ENCODE results near the gene VPS52.
"Not testable (repeated sequence)": the region's sequence is repeated elsewhere in the genome, so short reads cannot be mapped to it uniquely, and the experiment has no call there.

VPS52 gene

DNA sequence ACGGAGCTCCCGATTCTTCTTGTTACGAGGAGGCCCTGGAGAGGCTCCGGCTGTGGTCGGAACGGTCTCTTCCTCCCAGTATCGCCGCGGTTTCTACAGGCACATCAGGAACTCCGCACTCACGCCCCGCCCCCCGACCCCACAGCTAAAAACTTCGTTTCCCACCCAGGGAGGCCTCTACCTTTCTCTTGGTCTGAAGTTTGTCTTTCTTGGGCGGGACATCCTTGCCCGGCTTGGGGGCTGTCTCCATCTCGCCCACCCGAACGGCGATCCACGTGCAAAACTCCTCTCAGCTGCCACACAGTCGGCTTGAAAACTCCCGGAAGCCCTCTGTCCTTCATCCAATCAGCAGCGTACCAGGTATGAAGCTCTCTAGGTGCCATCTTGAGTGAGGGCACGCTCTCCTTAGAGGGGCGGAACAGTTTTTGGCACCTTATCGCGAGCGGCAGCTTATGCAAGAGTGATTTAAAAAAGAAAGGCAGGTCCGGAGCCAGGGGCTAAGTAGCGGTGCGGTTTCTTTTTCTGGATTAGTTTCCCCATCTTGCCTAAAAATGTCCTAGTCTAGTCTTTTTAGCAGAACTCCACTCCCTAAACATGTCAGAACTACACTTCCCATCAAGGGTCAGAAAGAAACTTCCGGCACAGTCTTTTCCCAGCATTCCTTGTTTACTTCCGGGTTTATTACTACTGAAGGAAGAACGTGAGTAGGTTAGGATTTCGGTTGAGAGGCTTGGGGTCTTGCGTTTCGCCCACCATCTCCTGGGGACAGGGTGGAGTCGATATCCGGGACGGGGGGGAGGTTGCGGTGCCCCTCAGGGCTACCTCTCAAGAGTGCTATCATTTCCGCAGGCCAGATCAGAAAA is 17.5 kb upstream of the VPS52 start, which contains the start of the genes PFDN6 and WDR46:
Gene PFDN6 (plus strand): TSS at position 681 of the 863 bp plus-strand sequence. CDS start 256 bp downstream, outside the sequence.
Gene WDR46 (minus strand): TSS at position 319 of the 863 bp plus-strand sequence. CDS start 69 bp downstream, at position 250.
- TF ChIP-seq, protein P1, sequence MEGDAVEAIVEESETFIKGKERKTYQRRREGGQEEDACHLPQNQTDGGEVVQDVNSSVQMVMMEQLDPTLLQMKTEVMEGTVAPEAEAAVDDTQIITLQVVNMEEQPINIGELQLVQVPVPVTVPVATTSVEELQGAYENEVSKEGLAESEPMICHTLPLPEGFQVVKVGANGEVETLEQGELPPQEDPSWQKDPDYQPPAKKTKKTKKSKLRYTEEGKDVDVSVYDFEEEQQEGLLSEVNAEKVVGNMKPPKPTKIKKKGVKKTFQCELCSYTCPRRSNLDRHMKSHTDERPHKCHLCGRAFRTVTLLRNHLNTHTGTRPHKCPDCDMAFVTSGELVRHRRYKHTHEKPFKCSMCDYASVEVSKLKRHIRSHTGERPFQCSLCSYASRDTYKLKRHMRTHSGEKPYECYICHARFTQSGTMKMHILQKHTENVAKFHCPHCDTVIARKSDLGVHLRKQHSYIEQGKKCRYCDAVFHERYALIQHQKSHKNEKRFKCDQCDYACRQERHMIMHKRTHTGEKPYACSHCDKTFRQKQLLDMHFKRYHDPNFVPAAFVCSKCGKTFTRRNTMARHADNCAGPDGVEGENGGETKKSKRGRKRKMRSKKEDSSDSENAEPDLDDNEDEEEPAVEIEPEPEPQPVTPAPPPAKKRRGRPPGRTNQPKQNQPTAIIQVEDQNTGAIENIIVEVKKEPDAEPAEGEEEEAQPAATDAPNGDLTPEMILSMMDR (IDR thresholded peaks at IDR 0.05; ENCODE audit: low read depth, low read length), result no peak
- TF ChIP-seq EZH2phosphoT487 (IDR thresholded peaks at IDR 0.05; ENCODE audit: low read depth), result no peak
- Histone ChIP-seq H3K79me2 (ENCODE audit: low read length) (peaks cover 28% of the 10 kb centered on the region), H3K36me3 (replicated peaks; ENCODE audit: low read depth, low read length) (peaks cover 9% of the 10 kb centered on the region), H3K27me3 (ENCODE audit: low read depth, low read length) (no peaks in the 10 kb centered on the region), H3K9ac (ENCODE audit: low read length) (peak within 1 kb of the TSS; percentile 89), H4K20me1 (ENCODE audit: insufficient read depth, low read length) (no peaks in the 10 kb centered on the region), H3K27ac (ENCODE audit: low read length) (peak within 1 kb of the TSS; percentile 38), H3K4me1 (ENCODE audit: low read length) (peaks cover 12% of the 10 kb centered on the region), H2AFZ (ENCODE audit: low read depth, low read length) (peak within 1 kb of the TSS; percentile 70; the same call in 1 of the 2 replicates), H3K4me2 (ENCODE audit: low read length) (peak within 1 kb of the TSS; percentile 97), H3K4me3 (ENCODE audit: low read length) (peak within 1 kb of the TSS; percentile 98), H3K9me3 (ENCODE audit: insufficient read depth, low read length) (no peaks in the 10 kb centered on the region)

DNA sequence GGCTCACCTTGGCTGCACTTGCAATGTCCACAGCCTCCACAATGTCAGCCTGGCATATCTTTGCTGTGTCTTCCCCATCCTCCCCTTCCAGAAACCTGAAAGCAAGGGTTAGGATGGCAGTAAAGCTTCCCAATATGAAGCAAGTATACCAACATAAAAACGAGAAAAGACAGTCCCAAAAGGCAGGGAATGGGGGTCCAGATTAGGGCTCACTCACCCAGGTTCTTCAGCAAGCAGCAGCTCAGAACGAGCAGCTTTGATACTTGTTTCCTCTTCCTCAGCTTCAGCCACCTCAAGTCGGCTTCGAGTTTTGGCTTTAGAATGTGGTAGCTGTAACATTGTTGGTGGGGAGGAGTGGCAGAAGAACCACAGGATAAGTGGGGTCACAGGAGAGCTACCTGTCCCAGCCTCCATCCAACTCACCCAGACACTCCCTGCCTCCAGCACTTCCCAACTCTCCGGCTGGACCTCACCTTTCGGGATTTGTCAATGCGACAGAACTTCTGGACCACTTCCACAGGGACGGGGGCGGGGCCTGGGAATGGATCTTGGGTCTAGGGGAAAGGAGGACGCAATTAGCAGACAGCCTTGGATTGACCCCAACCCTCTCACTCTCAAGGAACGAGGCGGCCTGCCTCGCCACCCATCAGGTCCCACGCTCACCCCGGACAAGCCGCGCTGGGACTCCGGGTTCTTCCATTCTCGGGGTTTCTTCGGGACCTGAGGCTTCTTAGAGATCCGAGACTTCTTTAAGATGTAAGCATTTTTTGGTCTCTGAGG is 16.7 kb upstream of the VPS52 start:
- H4K20me1 ChIP-seq (ENCODE audit: insufficient read depth, low read length), result no peaks in the 10 kb centered on the region
- H3K4me2 ChIP-seq (ENCODE audit: low read length), result peak overlapping the region; percentile 97
- H3K27me3 ChIP-seq (ENCODE audit: low read depth, low read length), result no peaks in the 10 kb centered on the region
- H3K4me3 ChIP-seq (ENCODE audit: low read length), result peak overlapping the region; percentile 98
- peak overlapping the region; percentile 89 for H3K9ac ChIP-seq (ENCODE audit: low read length)
- H3K79me2 ChIP-seq (ENCODE audit: low read length), result peaks cover 28% of the 10 kb centered on the region
- no peaks in the 10 kb centered on the region for H3K9me3 ChIP-seq (ENCODE audit: insufficient read depth, low read length)
- peaks cover 12% of the 10 kb centered on the region for H3K4me1 ChIP-seq (ENCODE audit: low read length)
- H2AFZ ChIP-seq (ENCODE audit: low read depth, low read length), result peak overlapping the region; percentile 70; the same call in 1 of the 2 replicates
- peaks cover 9% of the 10 kb centered on the region for H3K36me3 ChIP-seq (replicated peaks; ENCODE audit: low read depth, low read length)
- H3K27ac ChIP-seq (ENCODE audit: low read length), result no peak overlapping the region
- no peak for TF ChIP-seq EZH2phosphoT487 (IDR thresholded peaks at IDR 0.05; ENCODE audit: low read depth)
- TF ChIP-seq, protein P1 (IDR thresholded peaks at IDR 0.05; ENCODE audit: low read depth, low read length), result no peak

DNA sequence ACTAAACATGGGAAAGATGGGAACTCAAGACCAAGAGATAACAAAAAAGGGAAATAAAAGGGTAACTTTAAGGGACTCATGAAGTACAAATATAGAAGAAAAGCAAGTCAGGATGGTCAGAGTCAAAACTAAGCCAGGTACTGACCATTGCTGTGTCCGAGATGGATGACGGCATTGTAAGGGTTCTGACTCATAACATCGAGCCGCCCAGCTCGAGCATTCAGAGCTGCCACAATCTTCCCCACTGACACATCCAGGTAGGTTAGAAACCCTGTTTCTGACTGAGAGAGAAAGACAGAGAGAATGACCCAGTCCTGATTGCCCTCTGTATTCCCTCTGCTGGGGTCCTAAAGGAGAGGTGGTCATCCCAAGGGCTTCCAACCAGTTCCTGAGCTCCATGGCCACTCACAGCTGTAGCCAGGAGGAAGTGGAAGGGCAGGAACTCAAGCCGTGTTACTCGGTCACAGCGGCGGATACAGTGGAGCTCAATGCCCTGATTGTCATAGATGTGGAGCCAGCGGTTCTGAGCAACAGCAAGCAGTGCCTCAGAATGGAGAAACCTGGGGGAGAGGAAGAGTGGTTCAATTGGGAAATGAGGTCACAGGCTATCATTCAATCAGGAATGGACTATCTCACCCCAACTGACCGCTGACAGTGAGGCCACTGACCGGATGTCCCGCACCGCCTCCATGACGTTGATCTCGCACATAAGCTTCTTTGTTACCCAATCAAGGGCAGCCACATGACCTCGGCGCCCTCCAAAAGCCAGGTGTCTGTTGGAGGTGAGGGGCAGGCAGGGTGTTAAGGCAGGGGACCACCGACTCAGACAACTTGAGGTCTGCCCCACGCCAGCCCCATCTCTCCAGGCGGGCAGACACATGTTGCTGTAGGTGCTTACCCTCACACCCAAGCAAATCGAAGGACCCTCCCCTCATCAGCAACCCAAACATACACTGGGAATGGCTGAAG is 15.6 kb upstream of the VPS52 start:
- H3K9ac ChIP-seq (ENCODE audit: low read length), result no peak overlapping the region
- no peak overlapping the region for H3K4me2 ChIP-seq (ENCODE audit: low read length)
- H3K4me1 ChIP-seq (ENCODE audit: low read length), result peaks cover 12% of the 10 kb centered on the region
- no peak overlapping the region for H3K27ac ChIP-seq (ENCODE audit: low read length)
- peaks cover 28% of the 10 kb centered on the region for H3K79me2 ChIP-seq (ENCODE audit: low read length)
- no peaks in the 10 kb centered on the region for H3K9me3 ChIP-seq (ENCODE audit: insufficient read depth, low read length)
- H4K20me1 ChIP-seq (ENCODE audit: insufficient read depth, low read length), result no peaks in the 10 kb centered on the region
- H2AFZ ChIP-seq (ENCODE audit: low read depth, low read length), result no peak overlapping the region
- no peak overlapping the region for H3K4me3 ChIP-seq (ENCODE audit: low read length)
- no peaks in the 10 kb centered on the region for H3K27me3 ChIP-seq (ENCODE audit: low read depth, low read length)
- TF ChIP-seq EZH2phosphoT487 (IDR thresholded peaks at IDR 0.05; ENCODE audit: low read depth), result no peak
- TF ChIP-seq, protein P1 (IDR thresholded peaks at IDR 0.05; ENCODE audit: low read depth, low read length), result no peak
- H3K36me3 ChIP-seq (replicated peaks; ENCODE audit: low read depth, low read length), result peaks cover 5% of the 10 kb centered on the region

DNA sequence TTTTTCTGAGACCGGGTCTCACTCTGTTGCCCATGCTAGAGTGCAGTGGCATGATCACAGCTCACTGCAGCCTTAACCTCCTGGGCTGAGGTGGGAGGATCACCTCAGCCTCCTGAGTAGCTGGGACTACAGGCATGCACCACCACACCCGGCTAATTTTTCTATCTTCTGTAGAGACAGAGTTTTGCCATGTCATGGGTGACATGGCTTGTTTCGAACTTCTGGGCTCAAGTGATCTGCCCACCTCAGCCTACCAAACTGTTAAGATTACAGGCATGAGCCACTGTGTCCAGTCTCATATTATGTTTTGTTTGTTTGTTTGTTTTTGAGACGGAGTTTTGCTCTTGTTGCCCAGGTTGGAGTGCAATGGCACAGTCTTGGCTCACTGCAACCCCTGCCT is 13.5 kb upstream of the VPS52 start:
- H3K79me2 ChIP-seq (ENCODE audit: low read length), result peaks cover 19% of the 10 kb centered on the region
- H4K20me1 ChIP-seq (ENCODE audit: insufficient read depth, low read length); H3K4me1 ChIP-seq (ENCODE audit: low read length); H3K9ac ChIP-seq (ENCODE audit: low read length); H3K9me3 ChIP-seq (ENCODE audit: insufficient read depth, low read length); H3K4me2 ChIP-seq (ENCODE audit: low read length); H3K36me3 ChIP-seq (replicated peaks; ENCODE audit: low read depth, low read length); H2AFZ ChIP-seq (ENCODE audit: low read depth, low read length); H3K27me3 ChIP-seq (ENCODE audit: low read depth, low read length); H3K4me3 ChIP-seq (ENCODE audit: low read length); H3K27ac ChIP-seq (ENCODE audit: low read length): not testable (repeated sequence)

Data from OCI-LY3 (cell line).